Measurements from ENCODE around the gene INPP5A. TPM values are rescaled to one million over a fixed set of nuclear protein-coding genes. Genes with fewer than 3 reads are reported as not detected.

Gene INPP5A
- total RNA-seq, 1 donor from 2014 or later, result 35.4 TPM

DNA sequence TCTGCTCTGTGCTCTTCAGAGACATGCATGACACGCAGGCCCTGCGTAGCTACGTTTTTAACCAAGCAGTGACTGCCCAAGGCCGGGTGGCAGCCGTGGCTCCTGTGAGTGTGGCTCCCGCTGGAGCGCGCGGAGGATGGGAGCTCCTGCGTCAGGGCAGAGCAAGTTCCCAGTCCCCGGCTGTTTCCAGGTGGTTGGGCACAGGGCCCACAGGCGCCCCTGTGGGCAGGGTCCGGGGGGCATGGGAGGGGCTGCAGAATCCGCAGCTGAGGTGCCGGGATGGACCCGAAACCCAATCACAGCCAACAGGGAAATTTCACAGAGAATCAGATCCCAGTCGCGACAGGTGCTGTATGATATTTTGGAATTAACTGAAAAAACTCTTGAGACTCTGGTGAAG, 238.6 kb downstream of the INPP5A start:
- Mint-ChIP-seq H3K27ac (ENCODE audit: unreplicated experiment) (no peak overlapping the region), H3K4me3 (no peak overlapping the region), H3K4me1 (no peaks in the 10 kb centered on the region), H3K27me3 (ENCODE audit: low read depth) (peaks cover 27% of the 10 kb centered on the region), H3K36me3 (ENCODE audit: low read depth) (peaks cover 11% of the 10 kb centered on the region), H3K9me3 (no peaks in the 10 kb centered on the region)
- DNase-seq (ENCODE audit: low read depth, low spot score), result no peak
- TF ChIP-seq, protein P1, sequence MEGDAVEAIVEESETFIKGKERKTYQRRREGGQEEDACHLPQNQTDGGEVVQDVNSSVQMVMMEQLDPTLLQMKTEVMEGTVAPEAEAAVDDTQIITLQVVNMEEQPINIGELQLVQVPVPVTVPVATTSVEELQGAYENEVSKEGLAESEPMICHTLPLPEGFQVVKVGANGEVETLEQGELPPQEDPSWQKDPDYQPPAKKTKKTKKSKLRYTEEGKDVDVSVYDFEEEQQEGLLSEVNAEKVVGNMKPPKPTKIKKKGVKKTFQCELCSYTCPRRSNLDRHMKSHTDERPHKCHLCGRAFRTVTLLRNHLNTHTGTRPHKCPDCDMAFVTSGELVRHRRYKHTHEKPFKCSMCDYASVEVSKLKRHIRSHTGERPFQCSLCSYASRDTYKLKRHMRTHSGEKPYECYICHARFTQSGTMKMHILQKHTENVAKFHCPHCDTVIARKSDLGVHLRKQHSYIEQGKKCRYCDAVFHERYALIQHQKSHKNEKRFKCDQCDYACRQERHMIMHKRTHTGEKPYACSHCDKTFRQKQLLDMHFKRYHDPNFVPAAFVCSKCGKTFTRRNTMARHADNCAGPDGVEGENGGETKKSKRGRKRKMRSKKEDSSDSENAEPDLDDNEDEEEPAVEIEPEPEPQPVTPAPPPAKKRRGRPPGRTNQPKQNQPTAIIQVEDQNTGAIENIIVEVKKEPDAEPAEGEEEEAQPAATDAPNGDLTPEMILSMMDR (conservative IDR thresholded peaks at IDR 0.05), result no peak

DNA sequence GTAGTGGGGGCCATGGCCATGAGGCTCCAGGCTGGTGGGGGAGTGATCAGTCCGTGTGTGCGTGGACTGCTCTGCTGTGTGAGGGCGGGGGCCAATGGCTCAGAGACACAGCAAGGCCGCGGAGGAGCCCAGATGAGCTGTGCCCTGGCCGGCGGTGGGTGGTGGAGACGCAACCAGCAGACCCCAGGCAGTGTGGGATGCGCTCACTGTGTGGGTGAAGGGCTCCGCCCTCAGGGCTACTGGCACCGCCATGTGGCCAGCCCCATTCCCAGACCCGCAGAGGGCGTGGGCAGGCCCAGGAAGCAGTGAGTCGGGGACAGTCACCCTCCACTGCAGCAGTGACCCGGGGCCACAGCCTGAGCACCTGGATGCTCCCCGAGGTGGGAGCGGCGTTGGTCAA, 239.2 kb downstream of the INPP5A start:
- Mint-ChIP-seq H3K4me1 (no peaks in the 10 kb centered on the region), H3K4me3 (no peak overlapping the region), H3K27ac (ENCODE audit: unreplicated experiment) (no peak overlapping the region), H3K27me3 (ENCODE audit: low read depth) (peaks cover 33% of the 10 kb centered on the region), H3K9me3 (no peaks in the 10 kb centered on the region), H3K36me3 (ENCODE audit: low read depth) (peaks cover 14% of the 10 kb centered on the region)
- DNase-seq (ENCODE audit: low read depth, low spot score), result no peak
- TF ChIP-seq, protein P1 (conservative IDR thresholded peaks at IDR 0.05), result no peak

DNA sequence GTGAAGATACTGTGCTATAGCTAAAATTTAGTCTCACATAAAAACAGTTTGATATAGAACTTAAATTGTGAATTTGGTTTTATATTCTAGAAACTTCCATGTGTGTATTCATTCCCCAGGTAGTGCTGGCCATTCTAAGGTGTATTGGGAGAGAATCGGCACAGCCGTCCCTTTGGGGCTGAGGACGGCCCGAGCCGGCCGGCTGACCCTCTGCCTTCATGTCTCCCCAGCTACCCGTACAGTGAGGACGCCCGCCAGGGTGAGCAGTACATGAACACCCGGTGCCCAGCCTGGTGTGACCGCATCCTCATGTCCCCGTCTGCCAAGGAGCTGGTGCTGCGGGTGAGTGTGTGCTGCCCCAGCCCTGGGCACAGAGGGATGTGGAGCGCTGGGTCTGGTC, 239.9 kb downstream of the INPP5A start:
- H3K4me1 Mint-ChIP-seq, result no peaks in the 10 kb centered on the region

DNA sequence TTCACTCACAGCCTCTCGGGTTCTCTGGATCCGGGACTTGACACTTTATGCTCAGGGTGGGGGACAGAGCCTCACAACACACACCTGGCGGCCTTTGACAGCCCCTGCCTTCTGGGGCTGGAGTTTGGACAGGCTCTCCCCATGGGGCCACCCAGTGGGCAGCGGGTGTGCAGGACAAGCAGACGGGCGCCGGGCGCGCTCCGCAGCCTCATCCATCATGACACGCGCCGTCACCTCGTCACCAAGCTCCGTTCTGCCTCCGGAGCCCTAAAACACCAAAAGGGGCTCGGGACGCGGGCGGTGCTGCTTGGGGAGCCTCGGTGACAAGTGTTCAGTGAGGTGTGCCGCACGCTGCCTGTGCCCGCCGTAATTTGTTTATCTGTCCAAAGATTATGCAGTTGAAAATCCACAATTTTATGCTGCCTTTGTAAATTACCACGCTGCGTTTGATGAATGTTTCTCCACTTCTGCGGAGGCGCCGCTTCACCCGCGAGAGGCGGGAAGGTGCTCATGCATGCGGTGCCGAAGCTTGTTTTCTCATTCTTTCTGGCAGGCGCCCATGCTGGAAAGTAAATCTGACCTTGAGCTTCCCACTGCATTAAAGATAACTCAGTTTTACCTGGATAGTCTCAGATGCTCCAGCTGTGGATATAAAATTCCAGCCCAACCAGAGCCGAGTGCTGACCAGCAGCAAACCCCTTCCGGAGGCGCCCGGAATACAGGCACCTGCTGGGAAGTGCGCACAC, 242.1 kb downstream of the INPP5A start:
- H3K9me3 Mint-ChIP-seq, result no peaks in the 10 kb centered on the region
- no peak overlapping the region for H3K27ac Mint-ChIP-seq (ENCODE audit: unreplicated experiment)
- peaks cover 11% of the 10 kb centered on the region for H3K4me1 Mint-ChIP-seq
- peaks cover 14% of the 10 kb centered on the region for H3K36me3 Mint-ChIP-seq (ENCODE audit: low read depth)
- DNase-seq (ENCODE audit: low read depth, low spot score), result no peak
- H3K27me3 Mint-ChIP-seq (ENCODE audit: low read depth), result peaks cover 55% of the 10 kb centered on the region
- TF ChIP-seq, protein P1 (conservative IDR thresholded peaks at IDR 0.05), result no peak
- H3K4me3 Mint-ChIP-seq, result no peak overlapping the region

More for the DNA sequence above, 239.9 kb downstream of the INPP5A start:
- Mint-ChIP-seq H3K27me3 (ENCODE audit: low read depth) (peaks cover 39% of the 10 kb centered on the region), H3K27ac (ENCODE audit: unreplicated experiment) (no peak overlapping the region), H3K9me3 (no peaks in the 10 kb centered on the region), H3K36me3 (ENCODE audit: low read depth) (peaks cover 16% of the 10 kb centered on the region), H3K4me3 (no peak overlapping the region)
- no peak for DNase-seq (ENCODE audit: low read depth, low spot score)
- TF ChIP-seq, protein P1 (conservative IDR thresholded peaks at IDR 0.05), result no peak

DNA sequence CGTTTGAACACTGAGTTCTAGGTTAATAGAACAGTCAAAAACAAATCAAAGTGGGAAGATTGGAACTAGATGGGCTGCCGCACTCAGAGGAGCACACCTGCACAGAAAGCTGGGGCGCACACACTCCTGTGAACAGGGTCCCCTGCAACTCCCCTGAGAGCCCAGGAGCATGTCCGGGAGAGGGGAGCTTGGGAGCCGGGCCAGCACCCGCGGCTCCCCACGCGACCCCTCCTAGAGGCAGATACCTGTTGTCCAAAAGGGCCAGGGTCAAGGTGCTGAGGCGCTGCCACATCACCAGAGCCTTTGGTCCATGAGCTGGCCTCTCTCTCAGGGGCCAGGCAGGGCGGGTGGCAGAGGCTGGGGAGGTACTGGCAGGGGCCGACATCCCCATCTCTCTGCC, 242.8 kb downstream of the INPP5A start:
- peaks cover 61% of the 10 kb centered on the region for H3K27me3 Mint-ChIP-seq (ENCODE audit: low read depth)

More for the DNA sequence above, 242.8 kb downstream of the INPP5A start:
- H3K27ac Mint-ChIP-seq (ENCODE audit: unreplicated experiment), result no peak overlapping the region
- DNase-seq (ENCODE audit: low read depth, low spot score), result no peak
- H3K4me3 Mint-ChIP-seq, result no peak overlapping the region
- peaks cover 14% of the 10 kb centered on the region for H3K36me3 Mint-ChIP-seq (ENCODE audit: low read depth)
- H3K4me1 Mint-ChIP-seq, result peaks cover 11% of the 10 kb centered on the region
- TF ChIP-seq, protein P1 (conservative IDR thresholded peaks at IDR 0.05), result no peak
- H3K9me3 Mint-ChIP-seq, result no peaks in the 10 kb centered on the region
